Endothelial cell of umbilical vein (primary cell): ENCODE results near the gene ANKDD1A. TPM values are rescaled to one million over a fixed set of nuclear protein-coding genes. Genes with fewer than 3 reads are reported as not detected.

Experiments used
- BruUV-seq: library from RNA; stranded (reverse); fragments of 400-500 nt; replicated peaks from 2 replicates; lab custom pipeline; 2021; lab: Mats Ljungman, UMichigan
- CTCF ChIA-PET: fragments of 300-600, 350-600 bp; sonication (Branson Sonifier 250); formaldehyde crosslinking; loops from one replicate; lab custom pipeline; 2021; ENCODE audit warnings: antibody characterized with exemption, inconsistent platforms; lab: Charles Lee
- POLR2A ChIA-PET: fragments of 300-600, 350-600 bp; sonication (Branson Sonifier 250); formaldehyde crosslinking; loops from one replicate; lab custom pipeline; 2021; ENCODE audit warnings: antibody characterized with exemption, inconsistent platforms; lab: Charles Lee
- DNase-seq: peaks from one replicate; pipeline ENCODE4 v3.0.0-alpha.2; 2011; ENCODE audit warnings: low read depth, low spot score
- FAIRE-seq: peaks from 2 replicates; lab custom pipeline; 2011; peaks lifted over from hg19 to GRCh38; lab: Jason Lieb, UNC
- H2AFZ ChIP-seq: 2 replicates; pipeline ENCODE4 v1.6.0; 2012; ENCODE audit warnings: low read depth, low read length, control low read depth, inconsistent platforms
- H3K27ac ChIP-seq: 2 replicates; pipeline ENCODE4 v1.5.1; 2011; ENCODE audit warnings: low read depth, mild to moderate bottlenecking, control low read depth, low read length, moderate library complexity; ENCODE audit not compliant: insufficient read depth
- H3K27me3 ChIP-seq, 2 experiments: 2 replicates each; pipeline versions ENCODE4 v1.6.0 to v1.6.1; 2011; ENCODE audit warnings: low read length in 2 of 2, mixed read lengths in 1 of 2; ENCODE audit not compliant: control insufficient read depth in 2 of 2, insufficient read depth in 2 of 2
- H3K36me3 ChIP-seq, 2 experiments: 2 replicates in 1 of 2; 3 replicates in 1 of 2; pipeline ENCODE4 v1.5.1; 2011; ENCODE audit warnings: low read length in 2 of 2, mild to moderate bottlenecking in 1 of 2, moderate library complexity in 1 of 2; ENCODE audit not compliant: control insufficient read depth in 2 of 2, insufficient read depth in 2 of 2; ENCODE audit errors: extremely low read depth in 1 of 2
- H3K4me1 ChIP-seq: 3 replicates; pipeline ENCODE4 v1.5.1; 2011; ENCODE audit warnings: mild to moderate bottlenecking, low read length; ENCODE audit not compliant: control insufficient read depth, insufficient read depth; ENCODE audit errors: extremely low read depth
- H3K4me2 ChIP-seq: 2 replicates; pipeline ENCODE4 v1.6.1; 2011; ENCODE audit warnings: low read length, control low read depth, mixed read lengths; ENCODE audit not compliant: insufficient read depth
- H3K4me3 ChIP-seq, 3 experiments: fragments of 200-600 bp in 1 of 3; sonication (generic), shearing (Covaris generic) in 1 of 3; replicated peaks in 1 of 3; 2 replicates each; pipeline ENCODE4 v1.5.1; 2011 to 2016; ENCODE audit warnings: control low read depth in 3 of 3, low read length in 3 of 3, mild to moderate bottlenecking in 2 of 3, inconsistent platforms in 1 of 3, low read depth in 1 of 3, moderate library complexity in 1 of 3; ENCODE audit not compliant: insufficient read depth in 1 of 3
- H3K79me2 ChIP-seq: 2 replicates; pipeline ENCODE4 v1.6.0; 2012; ENCODE audit warnings: low read length, inconsistent platforms; ENCODE audit not compliant: control insufficient read depth, insufficient read depth
- H3K9ac ChIP-seq: replicated peaks from 2 replicates; pipeline ENCODE3; 2011; ENCODE audit warnings: low read length, control low read depth; ENCODE audit not compliant: insufficient read depth; ENCODE audit errors: extremely low read depth
- H3K9me1 ChIP-seq: replicated peaks from 3 replicates; pipeline ENCODE4 v1.6.0; 2011; ENCODE audit warnings: mild to moderate bottlenecking, low read length; ENCODE audit not compliant: control insufficient read depth, insufficient read depth; ENCODE audit errors: extremely low read depth
- H3K9me3 ChIP-seq: replicated peaks from 2 replicates; pipeline ENCODE4 v1.5.1; 2012; ENCODE audit warnings: low read length, inconsistent platforms; ENCODE audit not compliant: control insufficient read depth, insufficient read depth
- H4K20me1 ChIP-seq: replicated peaks from 2 replicates; pipeline ENCODE3; 2011; ENCODE audit warnings: mild to moderate bottlenecking, low read length; ENCODE audit not compliant: control insufficient read depth, insufficient read depth; ENCODE audit errors: extremely low read depth
- EZH2 ChIP-seq: IDR thresholded peaks from 2 replicates; pipeline ENCODE4 v1.6.1; 2012; ENCODE audit warnings: borderline replicate concordance, low read depth, mild to moderate bottlenecking, moderate library complexity, low read length, inconsistent platforms; ENCODE audit not compliant: severe bottlenecking
- FOS ChIP-seq: IDR thresholded peaks from 2 replicates; pipeline ENCODE4 v1.6.1; 2011; ENCODE audit warnings: mild to moderate bottlenecking, low read length, moderate library complexity, borderline replicate concordance; ENCODE audit not compliant: insufficient read depth
- GATA2 ChIP-seq: IDR thresholded peaks from 2 replicates; pipeline ENCODE4 v1.7.0; 2011; ENCODE audit warnings: low read depth, mild to moderate bottlenecking, moderate library complexity, mixed read lengths, low read length; ENCODE audit not compliant: insufficient read length, insufficient read depth
- JUN ChIP-seq: IDR thresholded peaks from 2 replicates; pipeline ENCODE4 v1.6.1; 2011; ENCODE audit warnings: borderline replicate concordance, low read depth; ENCODE audit not compliant: insufficient read length, insufficient read depth
- MAX ChIP-seq: IDR thresholded peaks from 2 replicates; pipeline ENCODE4 v1.6.1; 2011; ENCODE audit not compliant: insufficient read depth, insufficient read length
- MYC ChIP-seq: IDR thresholded peaks from one replicate; pipeline ENCODE4 v1.6.1; 2011; ENCODE audit warnings: mild to moderate bottlenecking, low read depth, low read length
- POLR2A ChIP-seq: IDR thresholded peaks from 2 replicates; pipeline ENCODE4 v1.6.1; 2012; ENCODE audit warnings: low read depth, mild to moderate bottlenecking, control low read depth, low read length
- POLR2AphosphoS5 ChIP-seq: IDR thresholded peaks from 2 replicates; pipeline ENCODE4 v1.6.1; 2012; ENCODE audit warnings: low read depth, mild to moderate bottlenecking, control low read depth, low read length, moderate library complexity; ENCODE audit not compliant: insufficient read depth
- dilution Hi-C: fragments of 300-500 bp; cut with MboI; formaldehyde crosslinking; loops from one replicate; pipeline ENCODE4 v1.15.0; 2019; ENCODE audit warnings: low sequenced_read_pairs; ENCODE audit not compliant: extremely low pct_ligation_motif_present
- intact Hi-C: fragments of 100-400 bp; cut with micrococcal nuclease; formaldehyde crosslinking; loops from one replicate; pipeline ENCODE4 v1.10.0; 2022
- polyA plus RNA-seq, 4 experiments: library from polyadenylated mRNA; depleted of rRNA in 3 of 4; stranded (reverse) in 3 of 4; unstranded in 1 of 4; fragments of >200 nt; gene quantifications; 2 replicates each; pipeline versions ENCODE4 v1.2.1 to v1.2.3, GENCODE V29; 2011 to 2012; ENCODE audit warnings: missing spikeins in 1 of 4
- total RNA-seq: library from RNA; stranded (reverse); gene quantifications from 2 replicates; pipeline ENCODE4 v1.2.3, GENCODE V29; 2021
- TF ChIP-seq, protein P1 (sequence below), 2 donors: IDR thresholded peaks; 1 replicate in 1 of 2; 2 replicates in 1 of 2; pipeline ENCODE4 v1.5.1; 2011; ENCODE audit warnings: low read length in 2 of 2, mild to moderate bottlenecking in 2 of 2, moderate library complexity in 2 of 2, control low read depth in 1 of 2, inconsistent platforms in 1 of 2, low read depth in 1 of 2; ENCODE audit not compliant: insufficient read depth in 1 of 2; ENCODE audit errors: extremely low read depth in 1 of 2

The ANKDD1A gene
- total and polyA plus RNA-seq, 2 donors (not counting 3 experiments of a cell fraction or from before 2014, with no cell fraction given) = 2.0 to 2.4 TPM

GRCh38 chr15:64862408-64862807 is 49.3 kb upstream of the ANKDD1A start:
- Histone ChIP-seq H3K4me1 (peaks cover 10% of the 10 kb centered on the region), H3K9me1 (no peaks in the 10 kb centered on the region), H3K4me2 (no peak overlapping the region), H3K79me2 (peaks cover 9% of the 10 kb centered on the region), H3K27ac (no peak overlapping the region), H3K9ac (no peak overlapping the region), H4K20me1 (no peaks in the 10 kb centered on the region), H3K9me3 (no peaks in the 10 kb centered on the region), H2AFZ (no peak overlapping the region), H3K27me3 (no peaks in the 10 kb centered on the region), H3K36me3 (peaks cover 6 to 46% of the 10 kb centered on the region in 2 experiments), H3K4me3 (no peak overlapping the region)
- dilution Hi-C loops = no loop called here
- intact Hi-C loops = no loop called here
- ChIA-PET POLR2A (no interaction called here), CTCF (interaction anchor here (0.5 to 1.4 kb wide), 3 partner anchors 11 to 1391 kb away, joined by 3 to 5 read pairs (median 4); partner anchors contain the start of gene MEGF11)
- BruUV-seq = no TSS peak
- no peak for TF ChIP-seq EZH2
- no peak for TF ChIP-seq MAX
- no peak for TF ChIP-seq GATA2
- TF ChIP-seq, protein P1, sequence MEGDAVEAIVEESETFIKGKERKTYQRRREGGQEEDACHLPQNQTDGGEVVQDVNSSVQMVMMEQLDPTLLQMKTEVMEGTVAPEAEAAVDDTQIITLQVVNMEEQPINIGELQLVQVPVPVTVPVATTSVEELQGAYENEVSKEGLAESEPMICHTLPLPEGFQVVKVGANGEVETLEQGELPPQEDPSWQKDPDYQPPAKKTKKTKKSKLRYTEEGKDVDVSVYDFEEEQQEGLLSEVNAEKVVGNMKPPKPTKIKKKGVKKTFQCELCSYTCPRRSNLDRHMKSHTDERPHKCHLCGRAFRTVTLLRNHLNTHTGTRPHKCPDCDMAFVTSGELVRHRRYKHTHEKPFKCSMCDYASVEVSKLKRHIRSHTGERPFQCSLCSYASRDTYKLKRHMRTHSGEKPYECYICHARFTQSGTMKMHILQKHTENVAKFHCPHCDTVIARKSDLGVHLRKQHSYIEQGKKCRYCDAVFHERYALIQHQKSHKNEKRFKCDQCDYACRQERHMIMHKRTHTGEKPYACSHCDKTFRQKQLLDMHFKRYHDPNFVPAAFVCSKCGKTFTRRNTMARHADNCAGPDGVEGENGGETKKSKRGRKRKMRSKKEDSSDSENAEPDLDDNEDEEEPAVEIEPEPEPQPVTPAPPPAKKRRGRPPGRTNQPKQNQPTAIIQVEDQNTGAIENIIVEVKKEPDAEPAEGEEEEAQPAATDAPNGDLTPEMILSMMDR (IDR thresholded peaks at IDR 0.05; ENCODE audit: extremely low read depth in 1 of 2, insufficient read depth in 1 of 2, low read depth in 1 of 2, low read length in 2 of 2) = no peak
- no peak for TF ChIP-seq MYC
- no peak for TF ChIP-seq POLR2A
- TF ChIP-seq FOS = no peak
- no peak for TF ChIP-seq POLR2AphosphoS5
- no peak for TF ChIP-seq JUN
- FAIRE-seq (no peak), DNase-seq (no peak)
